Natural killer cell treated with Interleukin-12 subunit alpha and Interleukin-12 subunit beta and Interleukin-15 and Interleukin-18, amount 100 ng/mL, for 72 hours (primary cell): ENCODE measurements around the gene TIPARP. TPM values are rescaled to one million over a fixed set of nuclear protein-coding genes. Genes with fewer than 3 reads are reported as not detected.

Experiments used
- total RNA-seq, 2 donors: library from RNA; stranded (reverse); gene quantifications; one replicate each; pipeline ENCODE4 v1.2.3, GENCODE V29; 2022

Gene TIPARP
- total RNA-seq, 2 donors from 2014 or later: 35.9 to 38.0 TPM

Other genes starting within 250 kb of the TIPARP start
- 100 to 1,000 TPM; 119 to 183 TPM for gene SSR3, start 119.5 kb upstream of the TIPARP start, total RNA-seq
- 1 to 10 TPM in 1 of 2 donors, under 1 TPM in 1; 0.43 to 1.3 TPM for gene LEKR1, start 151.8 kb downstream of the TIPARP start, total RNA-seq